ENCODE measurements around the gene CYP46A1. TPM values are rescaled to one million over a fixed set of nuclear protein-coding genes. Genes with fewer than 3 reads are reported as not detected.

Gene CYP46A1
- total RNA-seq, 1 experiment from 2014 or later, result 0.59 TPM

- Histone ChIP-seq H3K18ac (ENCODE audit: insufficient read length, low read depth, low read length) (no peak overlapping the region), H2BK5ac (ENCODE audit: insufficient read length, low read length) (no peak overlapping the region), H3K23ac (ENCODE audit: insufficient read length, low read depth, low read length) (no peak overlapping the region), H2BK12ac (ENCODE audit: insufficient read length, low read depth, low read length) (no peak overlapping the region), H3K56ac (ENCODE audit: insufficient read length, low read depth, low read length) (no peak overlapping the region), H3K23me2 (ENCODE audit: insufficient read length, low read depth, low read length, poor library complexity, severe bottlenecking) (no peaks in the 10 kb centered on the region), H3K4me1 (ENCODE audit: insufficient read depth, low read length) (peaks cover 11% of the 10 kb centered on the region), H4K5ac (ENCODE audit: insufficient read length, low read depth, low read length) (no peak overlapping the region), H3K9me3 (ENCODE audit: control insufficient read depth, low read depth, low read length) (no peaks in the 10 kb centered on the region), H3K79me1 (ENCODE audit: insufficient read depth, low read depth, low read length, poor library complexity, severe bottlenecking) (no peaks in the 10 kb centered on the region), H2AK5ac (ENCODE audit: insufficient read length, low read length) (no peak overlapping the region), H2BK20ac (ENCODE audit: low read depth, low read length, poor library complexity, severe bottlenecking) (no peak overlapping the region), H3K4ac (ENCODE audit: low read depth, low read length) (no peak overlapping the region), H4K91ac (ENCODE audit: insufficient read length, low read depth, low read length) (no peak overlapping the region), H3T11ph (ENCODE audit: low read length) (no peak overlapping the region), H4K8ac (replicated peaks; ENCODE audit: insufficient read length, low read depth, low read length) (no peak overlapping the region), H2BK15ac (ENCODE audit: low read depth, low read length) (no peak overlapping the region), H2BK120ac (ENCODE audit: low read depth, low read length, poor library complexity, severe bottlenecking) (no peak overlapping the region), H3K4me2 (ENCODE audit: insufficient read depth, insufficient read length, low read length) (no peak overlapping the region), H3K79me2 (ENCODE audit: insufficient read depth, low read length) (no peaks in the 10 kb centered on the region), H4K20me1 (ENCODE audit: control insufficient read depth, insufficient read depth, insufficient read length) (no peaks in the 10 kb centered on the region), H3K27ac (ENCODE audit: insufficient read length, low read depth, low read length) (no peak overlapping the region), H3K9ac (ENCODE audit: extremely low read depth, insufficient read length, low read length) (no peak overlapping the region), H3K14ac (ENCODE audit: insufficient read depth, low read length) (peak overlapping the region; percentile 71; the same call in 1 of the 2 replicates), H2AFZ (ENCODE audit: low read length) (no peak overlapping the region), H3K27me3 (ENCODE audit: insufficient read depth, low read length) (no peaks in the 10 kb centered on the region)
- TF ChIP-seq, protein P1, sequence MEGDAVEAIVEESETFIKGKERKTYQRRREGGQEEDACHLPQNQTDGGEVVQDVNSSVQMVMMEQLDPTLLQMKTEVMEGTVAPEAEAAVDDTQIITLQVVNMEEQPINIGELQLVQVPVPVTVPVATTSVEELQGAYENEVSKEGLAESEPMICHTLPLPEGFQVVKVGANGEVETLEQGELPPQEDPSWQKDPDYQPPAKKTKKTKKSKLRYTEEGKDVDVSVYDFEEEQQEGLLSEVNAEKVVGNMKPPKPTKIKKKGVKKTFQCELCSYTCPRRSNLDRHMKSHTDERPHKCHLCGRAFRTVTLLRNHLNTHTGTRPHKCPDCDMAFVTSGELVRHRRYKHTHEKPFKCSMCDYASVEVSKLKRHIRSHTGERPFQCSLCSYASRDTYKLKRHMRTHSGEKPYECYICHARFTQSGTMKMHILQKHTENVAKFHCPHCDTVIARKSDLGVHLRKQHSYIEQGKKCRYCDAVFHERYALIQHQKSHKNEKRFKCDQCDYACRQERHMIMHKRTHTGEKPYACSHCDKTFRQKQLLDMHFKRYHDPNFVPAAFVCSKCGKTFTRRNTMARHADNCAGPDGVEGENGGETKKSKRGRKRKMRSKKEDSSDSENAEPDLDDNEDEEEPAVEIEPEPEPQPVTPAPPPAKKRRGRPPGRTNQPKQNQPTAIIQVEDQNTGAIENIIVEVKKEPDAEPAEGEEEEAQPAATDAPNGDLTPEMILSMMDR (conservative IDR thresholded peaks at IDR 0.05), result no peak
- peak overlapping the region; percentile 8 to 20; a peak in 2 of 5 replicates for H3K4me3 Mint-ChIP-seq
- no peaks in the 10 kb centered on the region; a peak in 1 of 5 replicates for H3K9me3 Mint-ChIP-seq
- peaks cover 29% of the 10 kb centered on the region for H3K27me3 Mint-ChIP-seq (ENCODE audit: low read depth)
- WGBS (ENCODE audit: extremely low coverage, insufficient read length, low lambda C conversion rate), result no CpG with 5 or more reads among the region's 12 CpGs
- peaks cover 0 to 12% (median 8%) of the 10 kb centered on the region in 3 experiments; a peak in 5 of 7 replicates for H3K36me3 Mint-ChIP-seq (ENCODE audit: insufficient read depth in 1 of 3, low read depth in 3 of 3)
- DNase-seq, result no peak
- peak overlapping the region; percentile 81 to 95 (median 93); a peak in 5 of 7 replicates for H3K27ac Mint-ChIP-seq
- peaks cover 58 to 76% of the 10 kb centered on the region in 2 experiments for H3K4me1 Mint-ChIP-seq
Measured at GRCh38 chr14:99663386-99664057, 20.6 kb upstream of the CYP46A1 start.

Measured in H9 (cell line).